Activated CD8-positive, alpha-beta memory T cell treated with anti-CD3 and anti-CD28 coated beads, Interleukin-2, amount 50 U/mL, for 24 hours (primary cell): ENCODE results near the gene HINT1.

Source experiments
- DNase-seq: peaks from one replicate; pipeline ENCODE4 v3.0.0-alpha.2; 2020; ENCODE audit errors: extremely low read depth

Gene HINT1

GRCh38 chr5:131109540-131110255, 55.4 kb downstream of the HINT1 start:
- DNase-seq = no peak
